Kidney (tissue), 14 donors: ENCODE measurements around the gene GRID1. TPM values are rescaled to one million over a fixed set of nuclear protein-coding genes. Genes with fewer than 3 reads are reported as not detected.

Experiments used
- DNase-seq, 5 donors: peaks; one replicate each; pipeline ENCODE4 v3.0.0-alpha.2; 2013 to 2020
- FAIRE-seq: peaks from 2 replicates; lab custom pipeline; 2012; peaks lifted over from hg19 to GRCh38; lab: Jason Lieb, UNC
- H3K27ac ChIP-seq, 2 donors: one replicate each; pipeline ENCODE4 v1.7.0; 2013; ENCODE audit warnings: low read depth in 2 of 2, low read length in 2 of 2, inconsistent platforms in 1 of 2
- H3K27me3 ChIP-seq: one replicate; pipeline ENCODE4 v1.7.1; 2013; ENCODE audit warnings: low read length, inconsistent platforms; ENCODE audit not compliant: control insufficient read depth, insufficient read depth
- H3K36me3 ChIP-seq, 3 donors: one replicate each; pipeline versions ENCODE4 v1.7.0 to v1.7.1; 2013; ENCODE audit warnings: low read length in 3 of 3, control low read depth in 1 of 3, inconsistent platforms in 1 of 3; ENCODE audit not compliant: insufficient read depth in 3 of 3, control insufficient read depth in 2 of 3
- H3K4me1 ChIP-seq, 3 donors: one replicate each; pipeline versions ENCODE4 v1.7.0 to v1.7.1; 2013; ENCODE audit warnings: low read length in 3 of 3, inconsistent platforms in 1 of 3, low read depth in 1 of 3; ENCODE audit not compliant: control insufficient read depth in 2 of 3, insufficient read depth in 2 of 3
- H3K4me3 ChIP-seq, 3 donors: one replicate each; pipeline versions ENCODE4 v1.7.0 to v1.8.1; 2013; ENCODE audit warnings: low read length in 3 of 3, control low read depth in 1 of 3, inconsistent platforms in 1 of 3
- H3K9ac ChIP-seq, 3 donors: one replicate each; pipeline versions ENCODE4 v1.7.0 to v1.7.1; 2013; ENCODE audit warnings: low read length in 3 of 3, control low read depth in 1 of 3, inconsistent platforms in 1 of 3
- H3K9me3 ChIP-seq, 3 donors: one replicate each; pipeline versions ENCODE4 v1.7.0 to v1.7.1; 2013; ENCODE audit warnings: low read length in 3 of 3, control low read depth in 1 of 3, inconsistent platforms in 1 of 3; ENCODE audit not compliant: control insufficient read depth in 2 of 3, insufficient read depth in 1 of 3
- intact Hi-C: fragments of 100-400 bp; cut with DNase I; formaldehyde crosslinking; loops from one replicate; pipeline ENCODE4 v1.11.1; 2022
- polyA plus RNA-seq: library from polyadenylated mRNA; stranded (reverse); fragments of 350-450 nt; fragmentation: Illumina TruSeq; extraction: RNeasy Lipid Tissue Mini Kit (QIAGEN cat#74804); gene quantifications from one replicate; pipeline ENCODE4 v1.2.3, GENCODE V29; 2014; ENCODE audit warnings: low read depth, low replicate concordance; ENCODE audit not compliant: insufficient read depth
- total RNA-seq: library from RNA; stranded (reverse); fragmentation: NEBNext Ultra II Directional; extraction: Animal tissue kit (Norgen Biotek cat#: 25700); gene quantifications from one replicate; pipeline ENCODE4 v1.2.1, GENCODE V29; 2021
- TF ChIP-seq, protein P1 (sequence below): IDR thresholded peaks from 3 replicates; pipeline ENCODE4 v1.5.1; 2012; ENCODE audit warnings: mild to moderate bottlenecking, moderate library complexity, borderline replicate concordance; ENCODE audit not compliant: insufficient read depth; ENCODE audit errors: extremely low read depth
- donor health status: control.
- donor health status: control.
- donor health status: control.
- donor health status: control.
- donor health status: control.
- donor health status: DM: yes; HTN: yes; CAD: no.
- donor health status: Normal renal cell carcinoma (clear cell type).

GRID1 gene
- total and polyA plus RNA-seq, 2 donors from 2014 or later: 0.37 to 1.4 TPM

DNA sequence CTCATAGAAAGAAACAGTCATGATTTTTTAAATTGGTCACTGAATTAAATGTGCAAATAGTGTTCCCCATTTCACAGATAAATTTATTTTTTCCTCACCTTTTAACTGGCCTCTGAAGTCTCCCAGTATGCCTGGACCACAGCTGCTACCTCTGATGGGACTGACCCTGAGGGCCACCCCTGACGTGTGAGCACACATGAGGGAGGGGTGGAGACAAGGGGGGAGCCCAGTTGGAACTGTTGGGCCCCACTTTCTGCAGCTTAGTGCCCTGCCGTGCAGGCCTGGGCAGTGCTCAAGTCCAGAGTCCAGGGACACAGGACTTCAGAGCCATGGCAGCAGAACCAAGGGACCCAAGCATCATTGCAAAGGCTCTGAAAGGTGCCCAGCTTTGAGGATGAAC, 243.9 kb downstream of the GRID1 start:
- H3K4me1 ChIP-seq: no peaks in the 10 kb centered on the region
- no peak for FAIRE-seq
- intact Hi-C loops: no loop called here

DNA sequence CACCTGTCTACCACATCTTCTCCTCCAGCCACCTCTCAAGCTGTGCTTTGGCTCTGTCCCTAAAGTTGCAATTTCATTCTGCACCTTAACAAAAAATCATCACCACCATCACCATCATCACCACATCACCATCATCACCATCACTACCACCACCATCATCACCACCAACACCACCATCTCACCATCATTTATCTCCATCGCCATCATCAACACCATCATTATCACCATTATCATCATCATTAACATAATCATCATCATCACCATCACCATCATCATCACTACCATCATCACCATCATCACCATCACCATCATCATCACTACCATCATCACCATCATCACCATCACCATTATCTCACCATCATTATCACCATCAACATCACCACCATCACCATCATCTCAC, 245.4 kb downstream of the GRID1 start:
- DNase-seq (no peak), FAIRE-seq (no peak)
- Histone ChIP-seq H3K4me3 (no peak overlapping the region), H3K4me1 (no peaks in the 10 kb centered on the region), H3K27ac (no peak overlapping the region), H3K36me3 (no peaks in the 10 kb centered on the region), H3K9me3 (peaks cover 0 to 4% (median 0%) of the 10 kb centered on the region in 3 donors), H3K27me3 (no peaks in the 10 kb centered on the region), H3K9ac (no peak overlapping the region)
- intact Hi-C loops: no loop called here
- TF ChIP-seq, protein P1, sequence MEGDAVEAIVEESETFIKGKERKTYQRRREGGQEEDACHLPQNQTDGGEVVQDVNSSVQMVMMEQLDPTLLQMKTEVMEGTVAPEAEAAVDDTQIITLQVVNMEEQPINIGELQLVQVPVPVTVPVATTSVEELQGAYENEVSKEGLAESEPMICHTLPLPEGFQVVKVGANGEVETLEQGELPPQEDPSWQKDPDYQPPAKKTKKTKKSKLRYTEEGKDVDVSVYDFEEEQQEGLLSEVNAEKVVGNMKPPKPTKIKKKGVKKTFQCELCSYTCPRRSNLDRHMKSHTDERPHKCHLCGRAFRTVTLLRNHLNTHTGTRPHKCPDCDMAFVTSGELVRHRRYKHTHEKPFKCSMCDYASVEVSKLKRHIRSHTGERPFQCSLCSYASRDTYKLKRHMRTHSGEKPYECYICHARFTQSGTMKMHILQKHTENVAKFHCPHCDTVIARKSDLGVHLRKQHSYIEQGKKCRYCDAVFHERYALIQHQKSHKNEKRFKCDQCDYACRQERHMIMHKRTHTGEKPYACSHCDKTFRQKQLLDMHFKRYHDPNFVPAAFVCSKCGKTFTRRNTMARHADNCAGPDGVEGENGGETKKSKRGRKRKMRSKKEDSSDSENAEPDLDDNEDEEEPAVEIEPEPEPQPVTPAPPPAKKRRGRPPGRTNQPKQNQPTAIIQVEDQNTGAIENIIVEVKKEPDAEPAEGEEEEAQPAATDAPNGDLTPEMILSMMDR: no peak

More for the DNA sequence above, 243.9 kb downstream of the GRID1 start:
- TF ChIP-seq, protein P1: no peak
- Histone ChIP-seq H3K4me3 (no peak overlapping the region), H3K27ac (no peak overlapping the region), H3K27me3 (no peaks in the 10 kb centered on the region), H3K36me3 (no peaks in the 10 kb centered on the region), H3K9me3 (no peaks in the 10 kb centered on the region), H3K9ac (no peak overlapping the region)
- DNase-seq: peak in 1 of 5 donors; percentile 18

DNA sequence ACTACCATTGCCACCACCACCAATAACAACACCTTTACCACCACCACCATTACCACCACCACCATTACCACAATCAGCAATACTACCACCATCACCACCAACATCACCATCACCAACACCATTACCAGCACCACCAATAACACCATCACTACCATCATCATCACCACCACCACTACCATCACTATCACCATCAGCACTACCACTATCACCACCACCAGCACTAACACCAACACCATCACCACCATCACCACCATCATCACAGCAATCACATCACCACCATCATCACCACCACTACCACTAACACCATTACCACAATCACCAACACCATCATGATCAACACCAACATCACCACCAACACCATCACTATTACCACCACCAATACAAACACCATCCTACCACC, 249.5 kb downstream of the GRID1 start:
- peaks cover 0 to 4% (median 0%) of the 10 kb centered on the region in 3 donors for H3K9me3 ChIP-seq
- DNase-seq (no peak), FAIRE-seq (no peak)
- H3K27ac ChIP-seq: no peak overlapping the region
- intact Hi-C loops: no loop called here
- H3K4me3 ChIP-seq: no peak overlapping the region
- H3K27me3 ChIP-seq: no peaks in the 10 kb centered on the region
- H3K4me1 ChIP-seq: no peaks in the 10 kb centered on the region
- no peaks in the 10 kb centered on the region for H3K36me3 ChIP-seq
- no peak overlapping the region for H3K9ac ChIP-seq
- TF ChIP-seq, protein P1: no peak

DNA sequence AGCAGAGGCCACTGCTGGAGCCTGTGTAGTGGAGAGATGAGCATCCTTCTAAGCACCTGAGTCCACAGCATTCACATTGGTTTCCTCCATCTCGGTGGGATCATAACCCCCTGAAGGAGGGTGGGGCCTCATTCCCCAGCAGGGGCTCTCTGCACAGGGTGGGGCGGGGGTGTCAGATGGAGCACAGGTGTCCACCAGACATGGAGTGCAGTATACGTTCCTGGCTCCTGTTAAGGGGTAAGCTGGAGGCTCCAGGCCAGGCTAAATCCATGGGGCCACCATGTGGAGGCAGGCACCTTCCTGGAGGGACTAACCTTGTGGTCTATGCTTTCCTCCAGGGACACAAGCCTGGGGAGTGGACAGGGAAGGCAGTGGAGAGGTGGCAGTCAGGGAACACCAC, 252.6 kb downstream of the GRID1 start:
- intact Hi-C loops: no loop called here
- Histone ChIP-seq H3K27ac (no peak overlapping the region), H3K27me3 (no peaks in the 10 kb centered on the region), H3K36me3 (no peaks in the 10 kb centered on the region), H3K4me3 (no peak overlapping the region), H3K9me3 (peaks cover 0 to 4% (median 0%) of the 10 kb centered on the region in 3 donors), H3K4me1 (no peaks in the 10 kb centered on the region), H3K9ac (no peak overlapping the region)
- FAIRE-seq (no peak), DNase-seq (no peak)
- TF ChIP-seq, protein P1: no peak
